Measurements from ENCODE around the gene HMX2. TPM values are rescaled to one million over a fixed set of nuclear protein-coding genes. Genes with fewer than 3 reads are reported as not detected.

HMX2 gene, protein sequence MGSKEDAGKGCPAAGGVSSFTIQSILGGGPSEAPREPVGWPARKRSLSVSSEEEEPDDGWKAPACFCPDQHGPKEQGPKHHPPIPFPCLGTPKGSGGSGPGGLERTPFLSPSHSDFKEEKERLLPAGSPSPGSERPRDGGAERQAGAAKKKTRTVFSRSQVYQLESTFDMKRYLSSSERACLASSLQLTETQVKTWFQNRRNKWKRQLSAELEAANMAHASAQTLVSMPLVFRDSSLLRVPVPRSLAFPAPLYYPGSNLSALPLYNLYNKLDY
- total RNA-seq: not detected in 2 replicates

DNA sequence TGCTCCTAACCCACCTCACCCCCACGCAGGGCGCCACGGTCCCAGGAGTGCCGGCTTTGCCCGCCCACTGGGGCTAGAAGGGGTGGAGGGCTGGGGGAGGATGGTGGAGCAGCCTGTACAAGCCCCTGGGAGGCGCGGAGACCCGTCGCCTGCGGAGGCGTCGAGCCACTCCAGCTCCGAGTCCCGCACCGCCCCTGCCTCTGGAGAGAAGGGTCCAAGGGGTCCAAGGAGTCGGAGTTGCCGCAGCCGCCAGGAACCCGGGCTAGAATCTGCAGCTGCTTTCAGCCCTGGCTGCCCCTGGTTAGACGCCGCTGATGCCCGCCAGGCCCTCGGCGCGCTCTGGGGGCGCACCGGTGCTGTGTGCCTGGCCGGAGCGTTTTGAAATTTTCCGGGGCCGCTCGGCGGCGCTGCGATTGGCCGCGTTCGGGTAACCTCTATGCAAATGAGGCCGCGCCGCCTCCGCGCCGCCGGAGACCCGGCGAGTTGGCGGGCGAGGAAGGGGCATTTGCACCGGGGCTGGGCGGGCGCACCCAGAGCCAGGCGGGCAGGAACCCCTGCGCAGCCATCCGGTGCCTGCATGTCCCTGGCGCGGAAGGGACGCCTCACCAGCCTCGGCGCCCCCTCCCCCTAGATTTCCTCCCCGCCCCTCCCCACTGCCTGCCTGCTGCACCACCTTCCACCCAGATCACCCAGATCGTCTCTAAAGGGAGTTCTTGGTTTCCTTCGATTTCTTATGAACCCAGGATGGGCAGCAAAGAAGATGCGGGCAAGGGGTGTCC is at the start of gene HMX2:
Gene HMX2, plus strand, starts transcription at position 502 of the 779 bp plus-strand sequence. Its CDS starts 243 bp downstream, at position 745.
- DNase-seq (ENCODE audit: low read depth): no peak

DNA sequence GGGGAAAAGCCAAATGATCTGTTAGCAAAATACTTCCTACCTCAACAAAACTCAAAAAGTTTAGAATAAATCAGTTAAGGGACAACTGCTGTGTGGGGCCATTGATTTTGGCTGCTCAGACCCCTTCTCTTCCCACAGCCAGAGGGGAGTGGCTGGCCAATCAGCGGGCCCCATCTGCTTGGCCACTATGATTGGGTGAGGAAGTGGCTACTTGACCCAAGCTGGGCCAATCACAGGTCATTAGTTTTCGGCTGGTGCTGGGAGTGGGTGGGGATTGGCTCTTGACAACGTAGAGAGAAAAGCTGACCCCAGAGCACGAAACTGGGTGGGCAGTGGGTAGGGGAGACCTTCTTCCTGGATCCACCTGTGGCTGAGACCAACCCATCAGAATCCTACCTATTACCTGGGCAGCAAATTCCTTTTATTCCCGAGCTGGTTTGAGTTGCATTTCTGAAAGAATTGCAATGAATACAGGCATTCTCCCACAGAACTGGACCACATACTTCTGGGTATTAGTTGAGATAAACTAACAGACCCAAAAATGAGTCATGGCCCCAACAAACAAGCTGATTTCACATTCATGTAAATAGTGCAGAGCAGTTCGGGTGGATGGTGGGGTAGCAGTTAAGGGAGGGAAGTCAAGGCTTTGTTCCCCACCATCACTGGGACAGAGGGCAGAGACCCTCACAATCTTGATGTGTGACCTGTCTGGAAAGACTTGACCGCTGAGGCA is 47.7 kb upstream of the HMX2 start:
- DNase-seq (ENCODE audit: low read depth): no peak

DNA sequence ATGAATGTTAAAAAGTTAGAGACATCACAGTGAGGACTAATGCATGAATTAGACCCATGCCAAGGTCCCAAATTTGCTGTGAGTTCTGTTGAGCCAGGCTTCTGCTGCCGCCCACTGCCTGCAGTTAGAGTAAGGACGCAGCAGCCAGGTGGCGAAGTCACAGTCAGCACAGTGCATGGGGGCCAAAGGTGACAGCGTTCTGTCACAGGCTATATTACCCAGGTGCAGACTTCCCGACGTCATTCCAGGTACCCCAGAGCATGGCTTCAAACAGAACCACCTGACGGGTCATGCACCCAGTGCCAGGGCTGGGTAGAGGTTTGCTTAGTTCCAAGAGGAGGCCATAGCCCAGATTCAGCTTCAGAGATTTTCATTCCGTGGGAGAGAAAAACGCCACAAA is 46.1 kb upstream of the HMX2 start:
- DNase-seq (ENCODE audit: low read depth): no peak

DNA sequence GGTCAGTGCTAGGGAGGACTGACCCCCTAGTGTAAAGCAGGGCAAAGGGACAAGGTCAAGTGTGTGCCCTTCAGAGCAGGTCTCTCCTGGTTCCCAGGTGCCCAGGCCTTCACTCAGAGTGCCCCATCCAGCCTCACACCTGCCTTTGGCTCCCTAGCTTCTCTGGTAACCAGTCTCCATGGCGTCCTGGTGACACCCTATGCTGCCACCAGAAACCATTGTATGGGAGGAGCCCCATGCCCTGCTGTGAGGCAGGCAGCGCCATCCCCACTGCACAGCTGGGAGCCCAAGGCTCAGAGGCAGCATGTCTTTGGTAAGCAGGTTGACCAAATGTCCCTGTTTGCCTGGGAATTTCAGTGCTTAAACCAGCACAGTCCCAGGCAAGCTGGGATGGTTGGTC is 45.3 kb upstream of the HMX2 start:
- DNase-seq (ENCODE audit: low read depth): no peak

DNA sequence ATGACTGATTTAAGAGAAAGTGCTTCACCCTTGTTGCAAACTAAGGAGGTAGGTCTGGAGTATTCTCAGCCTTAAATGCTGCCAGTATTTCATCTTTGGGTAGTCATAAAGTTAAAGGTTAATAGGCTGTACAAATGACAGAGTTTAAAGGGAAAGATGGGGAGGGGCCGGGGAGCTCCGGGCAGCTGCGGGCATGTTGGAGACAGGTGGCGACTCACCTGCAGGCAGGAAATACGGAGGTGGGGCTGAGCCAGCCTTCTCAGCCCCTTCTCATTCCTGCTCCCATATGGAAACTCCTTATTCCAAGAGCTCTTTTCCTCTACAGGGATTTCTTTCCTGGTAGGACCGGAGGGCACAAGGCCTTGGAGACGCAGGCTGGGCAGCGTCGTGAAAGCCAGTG is 44.0 kb upstream of the HMX2 start:
- no peak for DNase-seq (ENCODE audit: low read depth)

DNA sequence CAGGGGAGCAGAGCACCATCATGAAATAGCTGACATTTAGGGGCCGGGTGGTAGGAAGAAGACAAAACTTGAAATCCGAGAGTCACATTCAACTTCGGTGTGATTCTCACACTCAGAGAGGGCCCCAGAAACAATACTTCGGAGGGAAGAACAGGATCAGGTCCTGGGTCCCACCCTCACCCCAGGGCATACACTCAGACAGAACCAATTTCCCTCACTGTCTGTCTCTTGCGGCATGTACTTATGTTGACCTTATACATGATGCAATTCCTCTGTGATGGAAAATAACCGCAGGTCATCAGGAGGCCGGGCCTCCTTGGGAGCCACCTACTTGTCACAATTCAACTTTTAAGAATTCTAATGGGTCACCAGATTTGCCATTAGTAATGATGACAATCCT is 38.5 kb upstream of the HMX2 start:
- no peak for DNase-seq (ENCODE audit: low read depth)

DNA sequence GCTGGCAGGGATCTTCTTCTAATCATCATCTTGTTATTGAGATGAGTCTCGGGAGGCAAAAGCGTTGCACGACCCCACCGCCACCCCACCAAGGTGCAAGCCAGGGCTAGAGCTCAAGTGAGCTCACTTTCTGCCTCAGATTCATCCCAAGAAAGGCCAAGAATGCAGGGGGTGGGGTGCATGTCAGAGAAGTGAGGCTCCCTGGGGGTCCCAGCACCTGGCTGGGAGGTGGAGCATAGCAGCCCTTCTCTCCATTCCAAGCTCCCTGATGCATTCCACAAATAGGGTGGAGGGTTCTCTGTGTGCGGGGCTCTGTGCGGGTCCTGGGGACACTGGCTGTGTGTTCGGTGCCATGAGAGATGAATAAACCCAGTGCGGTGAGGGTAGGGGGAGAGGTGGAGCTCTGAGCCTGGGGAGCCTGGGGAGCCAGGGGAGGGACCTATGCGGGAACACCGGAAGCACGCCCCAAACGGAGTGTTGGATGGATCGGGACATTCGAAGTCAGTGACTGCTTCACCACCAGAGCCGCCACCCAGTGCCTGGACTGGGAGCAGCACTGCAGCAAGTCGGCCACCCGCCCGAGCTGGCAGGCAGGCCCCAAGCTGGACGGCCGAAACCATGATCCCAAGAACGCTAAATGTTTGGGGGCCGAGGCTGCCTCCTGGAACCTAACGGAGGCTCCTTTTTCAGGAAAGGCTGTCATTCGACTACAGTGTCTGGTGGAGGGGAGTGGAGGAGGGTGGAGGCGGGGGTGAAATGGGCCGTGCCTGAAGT is 30.1 kb upstream of the HMX2 start:
- DNase-seq (ENCODE audit: low read depth): no peak

DNA sequence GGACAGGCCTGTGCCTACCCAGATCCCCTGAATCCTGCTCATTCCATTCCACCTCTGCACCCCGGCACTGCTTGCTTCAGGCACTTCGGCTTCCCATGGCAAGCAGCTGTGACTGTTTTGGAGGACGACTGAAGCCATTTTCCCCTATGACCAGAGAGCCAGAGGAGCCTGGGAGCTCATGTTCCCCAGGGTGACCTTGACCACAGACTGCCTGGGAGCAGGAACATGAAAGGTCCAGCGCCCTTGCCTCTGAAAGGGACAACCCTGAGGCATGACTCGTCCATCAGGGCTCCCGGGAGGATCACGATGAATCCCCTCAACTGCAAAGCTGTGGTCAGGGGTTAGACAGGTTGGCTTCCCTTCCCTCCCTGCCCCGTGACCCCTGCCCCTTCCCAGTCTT is 28.9 kb upstream of the HMX2 start:
- DNase-seq (ENCODE audit: low read depth): no peak

DNA sequence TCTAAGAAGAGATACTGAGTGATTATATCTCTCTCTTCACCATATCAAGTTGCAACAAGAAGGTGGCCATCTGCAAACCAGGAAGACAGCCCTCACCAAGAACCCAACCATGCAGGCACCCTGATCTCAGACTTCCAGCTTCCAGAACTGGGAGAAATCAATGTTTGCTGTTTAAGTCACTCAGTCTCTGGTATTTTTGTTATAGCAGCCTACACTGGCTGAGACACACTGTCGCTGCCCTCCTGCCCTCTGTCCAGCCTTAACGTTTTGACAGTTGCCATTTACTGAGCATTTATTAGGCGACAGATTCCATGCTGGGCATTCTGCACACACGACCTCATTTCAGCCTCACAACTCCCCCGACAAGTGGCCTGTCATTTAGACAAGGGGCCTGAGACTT is 21.7 kb upstream of the HMX2 start:
- no peak for DNase-seq (ENCODE audit: low read depth)

DNA sequence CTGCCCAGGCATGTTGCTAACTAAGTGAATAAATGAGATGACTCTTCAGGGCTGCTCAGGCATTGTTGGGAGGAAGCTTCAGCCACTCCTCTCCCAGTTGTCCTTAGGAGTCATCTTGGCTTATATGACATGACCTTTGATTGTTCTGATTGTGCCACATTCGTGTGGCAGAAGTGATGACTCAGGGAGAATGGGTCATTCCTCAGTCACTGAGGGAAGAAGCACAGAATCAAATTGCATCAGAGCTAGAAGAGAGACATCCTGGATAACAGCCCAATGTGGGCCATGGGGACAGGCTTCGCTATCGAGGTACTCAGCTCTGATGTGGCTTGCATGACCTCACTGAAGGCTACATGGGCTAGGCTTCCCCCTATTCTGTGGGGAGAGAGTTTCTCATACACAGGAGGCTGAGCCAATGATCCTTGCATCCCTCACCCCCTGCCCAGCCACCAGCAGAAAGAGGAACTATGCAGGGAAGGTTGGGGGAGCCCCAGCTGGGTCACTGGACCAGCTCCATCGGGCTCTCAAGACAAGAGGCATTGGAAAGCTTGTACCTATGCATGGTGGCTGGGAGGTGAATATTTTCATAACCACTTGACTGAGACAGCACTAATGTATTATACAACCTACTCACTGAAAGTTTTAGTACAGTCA is 18.2 kb upstream of the HMX2 start:
- no peak for DNase-seq (ENCODE audit: low read depth)

DNA sequence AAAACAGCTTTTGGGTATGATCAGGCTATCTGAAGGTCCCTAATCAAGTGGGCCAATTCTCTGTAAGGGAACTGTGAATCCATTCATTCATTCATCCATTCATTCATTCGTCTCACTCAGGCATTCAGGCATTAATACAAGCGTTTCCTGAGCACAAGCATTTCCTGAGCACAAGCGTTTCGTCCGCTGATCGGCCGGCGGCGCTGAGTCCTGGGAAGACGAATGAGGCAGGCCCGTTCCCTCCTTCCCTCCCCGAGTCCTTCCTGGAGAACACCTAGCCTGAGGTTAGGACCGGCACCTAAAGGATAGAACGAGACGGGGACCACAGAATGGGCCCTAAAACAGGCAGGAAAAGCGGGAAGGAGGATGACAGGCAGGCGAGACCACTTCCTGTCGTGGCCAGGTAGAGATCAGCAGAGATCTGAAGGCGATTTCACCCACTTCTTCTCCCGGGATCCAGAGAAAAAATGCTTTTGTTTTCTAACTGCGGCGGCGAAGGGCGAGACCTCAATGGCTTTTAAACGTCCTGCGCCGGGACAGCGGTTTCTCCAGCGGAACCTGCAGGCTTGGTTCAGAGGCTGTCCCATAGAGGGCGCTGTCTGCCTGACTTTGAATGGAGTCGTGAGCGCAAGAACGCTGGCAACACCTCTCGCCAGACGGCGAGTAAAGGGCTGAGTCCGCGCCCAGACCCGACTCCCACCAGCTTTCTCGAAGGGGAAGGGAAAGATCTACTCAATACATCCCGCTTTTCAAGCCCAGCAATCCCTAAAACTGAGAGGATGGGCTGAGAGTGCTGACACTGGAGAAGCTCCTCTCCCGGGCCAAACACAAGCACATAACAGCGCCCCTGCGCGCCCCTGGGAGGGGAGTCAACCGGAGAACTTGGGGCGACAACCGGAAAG is 15.1 kb upstream of the HMX2 start:
- peak; percentile 61 for DNase-seq (ENCODE audit: low read depth)

DNA sequence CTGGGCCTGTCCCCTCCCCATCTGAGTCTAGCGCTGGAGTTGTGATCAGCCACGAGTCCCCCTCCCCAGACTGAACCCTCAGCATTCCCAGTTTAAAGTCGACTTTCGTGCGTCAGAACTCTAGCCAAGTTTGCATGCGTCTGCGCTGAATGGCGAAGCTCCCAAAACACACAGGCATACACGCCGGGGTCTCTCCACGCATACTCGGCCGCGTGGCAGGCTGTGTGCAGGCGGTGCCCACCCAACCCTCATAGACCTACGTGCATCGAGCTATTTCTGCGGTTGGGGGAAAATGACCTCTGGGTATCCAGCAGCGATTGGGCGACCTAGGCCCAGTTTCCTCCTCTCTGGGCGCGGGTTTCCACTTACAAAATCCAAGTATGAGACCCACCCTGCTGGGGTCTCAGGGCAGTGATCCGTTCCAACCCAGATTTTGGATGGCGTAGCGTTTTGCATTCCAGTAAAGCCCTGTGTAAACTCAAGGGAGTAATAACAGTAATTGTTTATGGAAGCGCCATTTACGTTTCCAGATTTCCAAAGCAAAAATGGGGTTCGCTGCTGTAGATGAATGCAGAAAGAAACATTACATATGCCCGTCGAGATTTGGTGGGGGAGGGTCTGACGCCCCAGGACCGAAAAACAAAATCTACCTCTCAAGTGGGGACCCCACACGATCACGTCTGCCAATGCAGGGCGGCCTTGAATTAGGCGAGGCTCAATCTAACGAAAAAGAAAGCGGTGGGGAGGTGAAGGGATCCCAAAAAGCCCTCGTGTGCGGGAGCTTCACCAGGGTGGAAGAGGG is 14.2 kb upstream of the HMX2 start:
- no peak for DNase-seq (ENCODE audit: low read depth)

DNA sequence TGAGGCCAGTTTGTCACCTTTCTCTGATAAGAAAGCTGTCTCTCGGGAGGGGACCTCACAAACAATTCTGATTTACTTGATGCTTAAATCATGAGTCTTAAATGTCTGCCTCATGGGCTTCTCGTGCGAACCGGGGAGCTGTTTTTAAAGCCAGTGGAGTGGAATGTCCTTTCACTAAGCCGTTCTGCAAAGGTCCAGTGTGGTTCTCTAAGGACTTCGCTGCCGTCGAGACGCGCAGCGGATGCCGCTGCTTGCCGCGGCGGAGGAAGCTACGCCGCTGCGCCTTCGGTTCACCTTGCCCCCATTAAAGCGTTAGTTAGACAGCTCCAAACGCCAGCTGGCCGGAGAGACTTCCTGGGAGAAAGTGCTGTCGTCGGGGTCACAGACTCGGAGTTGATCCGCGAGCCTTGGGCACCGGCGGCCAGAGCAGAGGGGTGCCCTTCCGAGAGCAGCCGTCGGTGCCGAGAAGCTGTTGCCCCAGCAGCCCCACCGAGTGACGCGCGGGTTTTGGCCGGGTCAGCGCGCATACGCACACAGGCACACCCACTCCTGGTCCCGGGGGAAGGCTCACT is 13.5 kb upstream of the HMX2 start:
- no peak for DNase-seq (ENCODE audit: low read depth)

DNA sequence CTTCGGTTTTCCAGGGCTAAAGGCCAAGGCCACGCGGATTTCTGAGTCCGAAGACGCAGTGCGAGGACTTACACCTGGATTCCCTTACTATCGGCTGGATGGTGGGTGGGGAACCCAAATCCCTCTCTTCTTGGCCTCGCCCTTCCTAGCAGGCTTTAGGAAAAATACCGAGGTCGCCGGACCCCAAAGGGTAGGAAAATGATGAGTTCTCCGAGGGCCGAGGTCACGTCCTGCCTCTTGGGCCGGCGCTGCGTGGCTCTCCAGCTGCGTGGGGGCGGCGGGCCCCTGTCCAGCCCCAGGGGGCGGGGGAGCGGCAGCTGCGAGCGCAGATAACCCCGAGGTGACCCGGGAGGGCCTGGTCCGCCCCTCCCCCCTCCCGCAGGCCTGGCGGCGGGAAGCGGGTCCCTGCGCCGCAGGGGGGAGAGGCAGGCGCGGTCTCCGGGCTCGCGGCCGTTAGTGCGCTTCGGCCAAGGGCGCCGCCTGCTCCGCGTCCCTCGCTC is 13.0 kb upstream of the HMX2 start:
- no peak for DNase-seq (ENCODE audit: low read depth)

DNA sequence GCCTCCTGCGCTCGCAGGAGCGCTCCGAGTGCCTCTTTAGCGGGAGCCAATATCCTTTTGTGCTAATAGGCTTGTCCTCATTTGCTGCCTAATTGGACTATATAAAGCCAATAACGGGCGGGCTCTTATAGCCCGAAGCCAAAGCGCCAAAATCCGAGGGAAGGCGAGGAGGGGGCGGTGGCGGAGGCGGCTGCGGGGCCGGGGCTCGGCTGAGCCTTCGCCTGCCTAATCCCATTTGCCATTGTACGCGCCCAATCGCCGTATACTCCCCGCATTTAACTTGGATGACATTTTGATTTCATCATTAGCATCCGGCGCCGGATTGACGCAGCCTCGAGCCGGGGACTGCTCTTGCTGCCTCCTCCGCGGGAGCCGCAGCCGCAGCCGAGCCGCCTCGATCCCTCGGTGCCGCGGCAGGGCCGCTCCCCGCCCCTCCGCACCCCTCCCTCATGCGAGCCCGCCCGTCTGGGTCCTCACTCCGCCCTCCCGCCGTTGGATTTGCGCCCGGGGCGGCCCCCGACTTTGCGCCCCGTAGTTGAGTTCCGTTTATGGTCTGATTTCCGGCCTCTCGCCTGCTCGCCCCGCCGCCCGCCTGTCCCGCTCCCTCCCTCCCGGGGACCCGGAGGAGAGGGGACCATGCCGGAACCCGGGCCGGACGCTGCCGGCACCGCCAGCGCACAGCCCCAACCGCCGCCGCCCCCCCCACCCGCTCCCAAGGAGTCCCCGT is 12.4 kb upstream of the HMX2 start, which contains the start of gene HMX3:
Gene HMX3, plus strand, starts transcription at position 556 of the 727 bp plus-strand sequence. Its CDS starts 81 bp downstream, at position 637.
- DNase-seq (ENCODE audit: low read depth): no peak

DNA sequence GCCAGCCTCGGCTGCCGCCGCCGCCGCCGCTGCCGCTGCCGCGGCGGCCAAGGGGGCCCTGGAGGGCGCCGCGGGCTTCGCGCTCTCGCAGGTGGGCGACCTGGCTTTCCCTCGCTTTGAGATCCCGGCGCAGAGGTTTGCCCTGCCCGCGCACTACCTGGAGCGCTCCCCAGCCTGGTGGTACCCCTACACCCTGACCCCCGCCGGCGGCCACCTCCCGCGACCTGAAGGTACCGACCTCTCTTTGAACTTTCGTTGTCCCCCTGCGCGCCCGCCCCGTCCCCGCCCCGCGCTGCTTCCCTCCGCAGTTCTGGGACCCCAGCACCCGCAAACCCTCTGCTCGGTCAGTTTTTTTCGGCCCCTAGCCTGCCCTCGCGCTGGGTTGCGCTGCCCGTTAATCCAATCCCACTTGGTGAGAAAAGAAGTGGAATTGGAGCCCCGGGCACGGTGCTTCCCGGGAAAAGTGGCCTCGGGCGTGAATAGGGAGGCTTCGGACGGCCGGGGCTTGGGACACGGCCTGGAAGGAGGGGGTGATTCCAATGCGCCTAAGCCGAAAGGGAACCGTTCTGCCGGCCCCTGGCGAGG is 11.6 kb upstream of the HMX2 start:
- no peak for DNase-seq (ENCODE audit: low read depth)

DNA sequence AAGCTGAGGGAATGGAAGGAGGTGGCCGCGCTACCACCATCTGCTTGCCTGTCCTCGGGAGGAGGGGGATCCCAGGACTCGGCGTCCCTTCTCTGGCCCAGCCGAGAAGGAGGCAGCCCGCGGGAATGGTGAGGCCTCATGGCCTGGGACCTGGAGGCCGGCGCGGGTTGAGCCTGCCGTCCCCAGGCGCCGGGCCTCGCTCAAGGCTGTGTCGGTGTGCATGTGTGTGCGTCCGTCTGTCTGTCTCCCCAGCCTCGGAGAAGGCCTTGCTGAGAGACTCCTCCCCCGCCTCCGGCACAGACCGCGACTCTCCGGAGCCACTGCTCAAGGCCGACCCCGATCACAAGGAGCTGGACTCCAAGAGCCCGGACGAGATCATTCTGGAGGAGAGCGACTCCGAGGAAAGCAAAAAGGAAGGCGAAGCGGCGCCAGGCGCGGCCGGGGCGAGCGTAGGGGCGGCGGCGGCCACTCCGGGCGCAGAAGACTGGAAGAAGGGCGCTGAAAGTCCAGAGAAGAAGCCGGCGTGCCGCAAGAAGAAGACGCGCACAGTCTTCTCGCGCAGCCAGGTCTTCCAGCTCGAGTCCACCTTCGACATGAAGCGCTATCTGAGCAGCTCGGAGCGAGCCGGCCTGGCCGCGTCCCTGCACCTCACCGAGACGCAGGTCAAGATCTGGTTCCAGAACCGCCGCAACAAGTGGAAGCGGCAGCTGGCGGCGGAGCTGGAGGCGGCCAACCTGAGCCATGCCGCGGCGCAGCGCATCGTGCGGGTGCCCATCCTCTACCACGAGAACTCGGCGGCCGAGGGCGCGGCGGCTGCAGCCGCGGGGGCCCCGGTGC is 10.9 kb upstream of the HMX2 start:
- no peak for DNase-seq (ENCODE audit: low read depth)
